Measurements from ENCODE around the gene SSBP3.

DNA sequence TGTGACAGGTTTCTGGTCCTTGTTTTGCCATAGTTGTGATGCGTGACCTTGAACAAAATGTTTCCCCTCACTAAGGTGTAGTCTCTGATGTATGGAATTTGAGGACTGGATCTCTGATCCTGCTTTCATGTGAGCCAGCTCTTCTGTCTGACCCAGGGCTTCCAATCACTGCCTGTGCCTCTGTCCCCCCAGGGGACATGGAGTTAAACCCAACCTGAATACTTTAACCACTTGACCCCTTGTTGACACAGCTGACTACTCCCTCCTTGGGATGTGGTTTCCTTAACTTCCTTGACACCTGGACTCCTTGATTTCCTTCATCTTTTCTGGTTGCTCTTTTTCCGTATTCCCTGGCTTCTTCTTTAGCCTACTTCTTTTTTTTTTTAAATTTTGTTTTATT, 36.0 kb upstream of the SSBP3 start:
- TF ChIP-seq CTCF (IDR thresholded peaks at IDR 0.05; ENCODE audit: insufficient read depth, low read length, poor library complexity, severe bottlenecking), result no peak
- TF ChIP-seq EZH2phosphoT487 (conservative IDR thresholded peaks at IDR 0.05; ENCODE audit: low read length), result no peak
